Left lobe of liver (tissue), 2 donors: Measurements from ENCODE around the gene ENTPD2. TPM values are rescaled to one million over a fixed set of nuclear protein-coding genes. Genes with fewer than 3 reads are reported as not detected.
A peak's percentile ranks its signal among the peaks of the same experiment; 100 is the strongest.
"Not testable (repeated sequence)": the region's sequence is repeated elsewhere in the genome, so short reads cannot be mapped to it uniquely, and the experiment has no call there.

Experiments used
- ATAC-seq: fragments of 200-7000 bp; cut with Tn5 transposase; one replicate; pipeline ENCODE4 v1.9.1; 2020; ENCODE audit warnings: mild to moderate bottlenecking, moderate library complexity
- DNase-seq: peaks from one replicate; pipeline ENCODE4 v3.0.0-alpha.2; 2020; ENCODE audit warnings: low spot score
- total RNA-seq: library from RNA; stranded (reverse); gene quantifications from one replicate; pipeline ENCODE4 v1.2.1, GENCODE V29; 2021
- donor health status: DM: no; HTN: no; CAD: no; lungs with moderate emphysema.
- donor health status: DM: no; HTN: yes; CAD: no.

The ENTPD2 gene
- total RNA-seq, 1 donor from 2014 or later: 1.7 TPM

DNA sequence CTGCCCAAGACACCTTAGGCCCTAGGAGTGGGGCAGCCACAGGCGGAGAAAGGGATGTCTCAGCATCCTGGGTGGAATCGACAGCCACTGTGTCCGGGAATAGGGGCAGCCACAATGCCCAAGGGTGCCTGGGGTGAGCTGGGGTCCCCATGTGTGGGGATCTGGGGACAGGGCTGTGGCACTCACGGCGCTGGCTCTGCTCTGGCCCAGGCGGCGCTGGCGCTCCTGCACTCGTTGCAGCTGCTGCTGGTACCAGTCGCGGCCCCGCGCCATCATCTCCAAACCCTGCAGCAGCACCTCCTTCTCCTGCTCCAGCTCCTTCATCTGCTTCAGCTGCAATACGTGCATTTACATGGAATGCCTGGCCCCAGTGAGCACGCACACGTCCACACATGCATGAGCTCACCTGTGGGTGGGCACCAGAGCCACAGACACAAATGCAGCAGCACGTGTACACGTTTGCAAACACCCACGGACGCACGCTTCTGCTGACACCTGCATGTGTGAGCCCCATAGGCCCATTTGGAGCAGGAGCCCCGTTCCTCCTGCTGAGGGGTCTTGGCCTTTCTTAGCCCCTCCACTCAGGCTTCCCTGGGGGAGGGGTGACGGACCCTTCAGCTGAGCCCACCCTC, 11.6 kb upstream of the ENTPD2 start:
- DNase-seq: no peak
- no peak for ATAC-seq

DNA sequence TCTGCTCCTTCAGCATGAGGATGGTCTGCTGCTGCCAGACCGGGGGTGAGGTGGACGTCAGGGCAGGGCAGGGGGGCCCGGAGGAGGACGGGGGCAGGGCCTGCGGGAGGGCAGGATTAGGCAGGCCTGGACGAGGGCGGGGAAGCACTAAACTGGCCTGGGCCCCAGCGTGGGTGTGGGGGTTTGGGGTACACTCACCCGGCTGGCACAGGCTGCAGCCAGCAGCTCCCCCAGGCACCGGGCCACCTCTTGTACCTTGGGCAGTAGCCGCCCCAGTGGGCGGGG, 11.0 kb upstream of the ENTPD2 start:
- DNase-seq (no peak), ATAC-seq (no peak)

DNA sequence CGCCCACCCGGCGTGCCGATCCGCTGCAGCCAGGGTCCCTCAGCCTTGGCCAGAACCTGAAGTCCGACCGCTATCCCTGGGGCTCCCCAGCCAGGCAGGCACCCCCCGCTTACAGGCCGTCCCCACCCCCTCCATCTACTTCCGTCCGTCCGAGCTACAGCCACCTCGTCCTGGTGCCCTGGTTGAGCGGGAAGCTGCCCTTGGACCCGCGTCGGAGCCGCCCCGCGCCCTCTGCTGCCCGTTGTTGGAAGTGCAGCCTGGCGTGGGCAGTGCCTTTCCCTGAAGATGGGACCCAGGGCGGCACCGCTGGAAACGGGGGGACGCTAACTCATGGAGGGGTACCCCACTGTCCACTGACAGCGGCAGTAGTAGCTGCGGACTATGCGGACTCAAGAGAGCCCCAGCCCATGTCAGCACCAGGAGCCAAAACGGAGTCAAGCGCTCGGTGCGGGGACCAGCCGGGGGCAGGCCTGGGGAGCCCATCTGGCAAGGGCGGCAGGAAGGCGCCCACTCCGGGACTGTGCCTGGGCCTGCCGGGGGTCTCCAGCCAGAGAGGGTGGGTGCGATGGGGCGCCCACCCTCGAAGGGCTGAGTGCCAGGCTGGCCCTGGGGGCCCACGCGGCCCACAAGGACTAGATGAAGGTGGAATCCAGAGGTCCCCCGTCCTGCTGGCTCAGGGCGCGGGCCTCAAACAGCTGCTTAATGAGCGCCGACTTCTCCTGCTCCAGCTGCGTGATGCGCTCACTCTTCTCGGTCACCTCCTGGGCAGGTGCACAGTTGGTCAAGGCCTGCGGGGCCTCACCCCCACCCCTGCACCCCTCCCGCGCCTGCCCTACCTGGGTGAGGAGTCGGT, 10.4 kb upstream of the ENTPD2 start:
- DNase-seq (peak; percentile 75), ATAC-seq (peak; percentile 91)

DNA sequence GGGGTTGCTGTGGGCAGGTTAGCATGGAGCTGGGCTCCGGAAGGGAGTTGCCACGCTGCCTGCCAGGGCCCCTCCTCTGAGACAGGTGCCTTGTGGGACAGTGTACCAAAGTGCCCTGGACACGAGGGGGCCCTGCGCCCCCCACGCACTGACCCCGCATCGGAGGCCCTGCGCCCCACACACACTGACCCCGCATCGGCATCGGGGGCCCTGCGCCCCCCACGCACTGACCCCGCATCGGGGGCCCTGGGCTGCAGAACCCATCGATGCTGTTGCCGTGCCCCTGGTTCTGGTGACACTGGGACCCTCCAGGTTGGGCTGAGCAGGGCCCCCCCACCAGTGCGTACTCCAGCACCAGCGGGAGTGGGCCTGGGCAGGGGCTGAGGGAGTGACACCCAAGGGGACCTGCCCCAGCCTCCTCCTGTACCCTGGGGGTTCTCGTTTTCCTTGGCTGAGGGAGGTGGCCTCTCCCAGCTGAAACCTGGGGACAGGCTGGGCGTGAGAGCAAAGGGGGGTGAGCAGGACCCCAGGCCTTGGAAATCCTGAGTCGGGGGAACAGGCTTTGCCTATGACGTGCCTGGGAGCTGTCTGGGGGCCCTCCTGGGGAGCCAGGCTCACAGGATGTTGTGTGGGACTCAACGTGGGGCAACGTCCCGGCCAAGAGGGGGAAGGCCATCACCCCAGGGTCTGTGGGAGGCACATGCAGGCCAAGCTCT, 9.6 kb upstream of the ENTPD2 start:
- no peak for ATAC-seq

DNA sequence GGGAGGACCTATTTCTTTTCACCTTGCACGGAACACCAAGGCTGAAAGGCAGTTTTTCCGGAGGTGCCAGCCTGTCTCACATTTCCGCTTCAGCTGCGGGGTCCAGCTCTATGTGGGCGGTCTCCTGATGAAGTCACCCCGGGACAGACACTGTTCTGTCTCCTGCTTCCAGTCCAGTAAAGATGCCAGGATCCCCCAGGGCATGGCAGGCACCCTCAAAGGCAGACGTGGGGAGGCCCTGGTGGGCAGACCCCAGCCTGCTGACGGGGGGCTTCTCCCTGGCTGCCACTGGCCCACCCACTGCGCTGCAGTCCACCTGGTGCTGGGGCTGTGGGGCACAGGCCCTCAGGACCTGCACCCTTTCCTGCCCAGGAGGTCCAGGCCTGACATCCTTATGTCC, 8.9 kb upstream of the ENTPD2 start:
- not testable (repeated sequence) for ATAC-seq

More for the DNA sequence above, 9.6 kb upstream of the ENTPD2 start:
- DNase-seq: no peak

DNA sequence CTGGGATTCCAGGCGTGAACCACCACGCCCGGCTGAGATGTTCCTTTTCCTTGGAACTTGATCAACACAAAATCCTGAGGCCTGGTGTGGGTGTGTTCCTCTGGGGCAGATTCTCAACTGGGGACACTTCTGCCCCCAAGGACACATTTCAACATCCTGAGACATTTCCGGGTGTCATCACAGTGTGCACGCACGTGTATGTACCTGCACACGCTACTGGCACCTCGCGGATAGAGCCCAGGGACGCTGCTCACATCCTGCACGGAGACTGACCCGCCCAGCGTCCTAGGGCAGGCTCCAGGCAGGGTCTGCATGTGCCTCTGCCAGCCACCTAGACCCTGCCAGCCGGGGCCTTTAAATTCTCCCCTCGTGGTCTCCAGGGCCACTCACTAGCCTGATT, 8.5 kb upstream of the ENTPD2 start:
- ATAC-seq: no peak

More for the DNA sequence above, 8.9 kb upstream of the ENTPD2 start:
- DNase-seq: not testable (repeated sequence)

DNA sequence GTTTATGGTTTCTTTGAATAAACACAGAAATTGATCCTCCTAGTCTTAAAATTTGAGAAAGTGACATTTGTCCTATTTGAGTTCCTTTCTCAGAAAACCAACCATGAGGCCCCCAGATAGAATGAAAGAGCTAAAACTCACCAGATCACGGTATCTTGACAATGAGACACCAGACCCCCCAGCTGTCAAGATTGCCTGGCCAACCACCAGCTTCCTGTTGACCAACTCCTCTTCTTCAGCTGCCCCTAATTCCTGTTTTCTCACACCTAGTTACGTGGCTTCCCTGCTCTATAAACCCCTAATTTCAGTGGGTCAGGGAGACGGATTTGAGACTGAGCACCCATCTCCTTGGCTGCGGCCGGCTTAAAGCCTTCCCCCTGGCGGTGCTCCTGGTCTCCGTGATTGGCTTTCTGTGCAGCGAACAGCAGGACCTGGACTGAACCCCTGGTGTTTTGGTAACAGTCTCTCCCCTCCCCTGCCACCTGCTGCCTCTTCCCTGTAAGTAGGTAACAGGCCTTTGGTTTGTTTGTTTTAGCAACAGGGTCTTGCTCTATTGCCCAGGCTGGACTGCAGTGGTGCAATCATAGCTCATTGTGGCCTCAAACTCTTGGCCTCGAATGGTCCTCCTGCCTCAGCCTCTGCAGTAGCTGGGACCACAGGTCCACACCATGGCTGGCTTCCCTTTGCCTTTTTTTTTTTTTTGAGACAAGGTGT, 4.8 kb upstream of the ENTPD2 start:
- DNase-seq: no peak
- ATAC-seq: no peak

More for the DNA sequence above, 8.5 kb upstream of the ENTPD2 start:
- no peak for DNase-seq

DNA sequence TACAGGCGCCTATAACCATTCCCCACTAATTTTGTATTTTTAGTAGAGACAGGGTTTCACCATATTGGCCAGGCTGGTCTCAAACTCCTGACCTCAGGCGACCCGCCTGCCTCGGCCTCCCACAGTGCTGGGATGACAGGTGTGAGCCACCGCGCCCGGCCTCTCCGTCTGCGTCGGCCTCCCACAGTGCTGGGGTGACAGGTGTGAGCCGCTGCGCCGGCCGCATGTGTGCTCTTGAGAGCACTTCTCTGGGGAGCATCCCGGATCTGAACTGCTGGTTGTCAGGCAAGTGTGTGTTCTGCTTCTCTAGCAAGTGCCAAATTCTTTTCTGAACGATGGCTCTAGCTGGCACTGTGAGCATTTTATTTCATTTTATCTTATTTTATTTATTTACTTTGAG, 3.7 kb upstream of the ENTPD2 start:
- ATAC-seq (no peak), DNase-seq (no peak)

DNA sequence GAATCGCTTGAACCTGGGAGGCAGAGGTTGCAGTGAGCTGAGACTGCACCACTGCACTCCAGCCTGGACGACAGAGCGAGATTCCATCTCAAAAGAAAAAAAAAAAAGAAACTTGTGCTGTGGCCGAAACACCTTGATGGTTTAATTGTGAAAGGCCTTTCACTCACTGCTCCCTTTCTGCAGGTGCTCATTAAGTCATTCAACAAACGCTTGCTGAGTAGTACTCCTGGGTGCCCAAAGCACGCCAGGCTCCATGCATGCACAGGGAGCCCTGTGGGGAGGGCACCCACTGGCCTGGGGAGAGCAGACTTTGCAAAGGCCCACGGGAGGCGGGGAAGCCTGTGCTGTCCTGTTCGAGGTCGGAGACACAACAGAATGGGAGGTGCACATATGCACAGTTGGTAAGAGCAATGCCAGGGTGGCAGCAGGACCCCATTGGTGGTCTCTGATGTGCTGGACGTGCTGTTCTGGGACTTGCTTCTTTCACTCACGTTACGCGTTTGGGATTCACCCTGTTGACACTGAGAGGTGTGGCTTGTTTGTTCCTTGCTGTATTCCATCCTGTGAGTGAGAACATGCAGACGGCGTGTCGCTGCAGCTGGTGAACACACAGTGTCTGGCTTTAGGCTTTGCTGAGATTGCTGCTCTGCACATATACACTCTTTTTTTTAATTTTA, 3.0 kb upstream of the ENTPD2 start:
- DNase-seq: no peak
- ATAC-seq: no peak

DNA sequence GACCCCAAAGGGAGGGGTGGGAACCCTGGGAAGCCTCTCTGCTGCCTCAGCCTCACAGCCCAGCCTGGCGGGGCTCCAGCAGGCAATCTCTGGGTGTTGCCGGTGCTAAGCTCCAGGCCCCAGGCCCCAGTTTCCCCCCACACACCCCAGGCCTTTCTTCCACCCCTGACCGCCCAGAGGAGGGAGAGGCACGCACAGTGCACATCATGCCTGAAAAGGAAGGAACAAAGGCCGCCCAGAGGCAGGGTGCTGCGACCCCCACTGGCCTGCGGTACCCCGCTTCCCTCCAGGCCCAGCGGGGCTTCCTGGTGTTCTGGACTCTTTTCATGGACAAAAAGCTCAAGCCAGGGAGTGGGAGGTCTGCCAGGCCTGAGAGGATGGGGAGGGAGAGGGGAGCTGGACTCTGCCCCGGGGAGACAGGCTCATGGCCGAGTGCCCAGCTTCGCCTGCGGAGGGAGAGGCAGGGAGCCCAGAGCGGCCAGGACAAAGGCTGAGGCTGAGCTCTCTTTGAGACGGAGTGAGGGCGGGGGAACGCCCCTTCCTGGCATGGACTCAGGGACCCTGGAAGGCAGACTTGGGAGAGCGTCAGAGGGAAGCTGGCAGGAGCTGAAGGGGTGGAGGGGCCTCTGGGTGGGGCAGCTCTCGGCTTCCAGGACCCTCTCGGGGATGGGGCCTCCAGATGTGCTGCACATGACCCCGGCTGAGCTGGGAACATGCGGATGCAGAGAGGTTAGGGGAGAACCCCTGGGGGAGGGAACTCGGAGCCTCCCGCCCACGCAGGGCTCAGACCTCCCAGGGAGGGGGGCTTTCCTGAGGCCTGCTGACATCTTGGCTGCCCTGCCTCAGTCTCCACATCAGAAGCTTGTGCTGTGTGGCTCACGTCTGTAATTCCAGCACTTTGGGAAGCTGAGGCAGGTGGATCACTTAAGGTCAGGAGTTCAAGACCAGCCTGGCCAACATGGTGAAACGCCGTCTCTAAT, 1.8 kb upstream of the ENTPD2 start:
- peak; percentile 77 for ATAC-seq
- DNase-seq: peak; percentile 97

DNA sequence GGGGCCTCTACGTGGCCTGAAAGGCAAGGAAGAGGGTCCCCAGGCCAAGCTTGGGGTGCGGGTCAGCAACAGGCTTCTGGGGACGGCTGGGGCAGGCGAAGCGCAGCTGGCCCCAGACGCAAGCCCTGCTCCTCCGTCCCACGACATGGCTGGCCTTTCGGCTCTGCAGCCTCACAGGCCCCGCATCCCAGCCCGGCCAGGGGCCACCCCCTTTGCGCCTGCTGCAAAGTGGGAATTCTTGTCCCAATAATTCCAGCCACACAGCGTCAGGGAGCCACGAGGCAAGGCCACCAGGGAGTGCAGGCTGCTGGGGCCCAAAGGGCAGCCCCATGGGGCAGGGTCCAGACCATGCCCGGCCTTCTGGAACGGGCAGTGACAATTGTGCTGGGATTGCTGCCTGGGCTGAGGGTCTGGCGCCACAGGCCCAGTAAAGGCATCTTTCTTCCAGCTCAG, 1.1 kb upstream of the ENTPD2 start:
- ATAC-seq: peak; percentile 73
- peak; percentile 87 for DNase-seq

DNA sequence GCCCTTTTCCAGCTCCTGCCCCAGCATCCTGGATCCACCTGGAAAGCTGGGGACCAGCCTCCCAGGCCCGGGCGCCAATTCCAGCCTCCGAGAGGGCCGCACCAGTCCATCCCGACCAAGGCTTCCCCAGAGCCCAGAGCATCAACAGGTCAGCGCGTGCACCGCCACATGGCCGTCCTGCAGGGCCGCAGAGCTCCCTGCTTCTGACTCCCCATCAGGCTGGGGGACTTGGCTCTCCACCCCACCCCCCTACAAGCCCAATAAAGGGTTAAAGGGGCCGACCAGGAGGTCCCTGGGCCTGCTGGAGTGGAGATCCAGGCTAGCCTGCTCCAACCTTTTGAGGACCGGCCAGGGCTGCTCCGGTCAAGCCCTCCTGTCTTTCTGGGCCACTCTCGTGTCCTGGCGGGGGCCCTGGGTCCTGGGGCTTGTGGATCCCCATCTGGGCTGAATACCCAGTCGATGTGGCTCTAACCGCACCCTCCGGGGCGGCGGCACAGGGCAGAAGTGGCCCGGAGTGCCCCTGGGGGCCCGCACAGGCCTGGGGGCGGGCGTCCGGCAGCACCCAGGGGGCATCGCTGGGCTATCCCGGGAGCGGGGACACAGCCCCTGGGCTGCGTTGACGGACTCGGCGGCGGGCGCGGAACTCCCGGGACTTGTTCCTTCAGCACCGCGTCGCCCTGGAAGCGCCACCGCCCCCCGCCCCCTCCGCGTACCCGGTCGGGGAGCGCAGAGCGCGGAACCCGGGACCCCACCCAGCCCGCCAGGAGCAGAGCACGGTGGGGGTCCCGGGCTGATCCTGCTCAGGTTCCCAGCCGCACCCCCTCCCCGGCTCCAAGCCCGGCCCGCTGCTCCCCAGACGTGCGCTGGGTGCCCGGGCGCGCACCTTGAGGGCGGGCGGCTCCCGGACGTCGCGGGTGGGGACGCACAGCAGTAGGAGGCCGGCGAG, 590 bp downstream of the ENTPD2 start:
- DNase-seq (no peak), ATAC-seq (no peak)

DNA sequence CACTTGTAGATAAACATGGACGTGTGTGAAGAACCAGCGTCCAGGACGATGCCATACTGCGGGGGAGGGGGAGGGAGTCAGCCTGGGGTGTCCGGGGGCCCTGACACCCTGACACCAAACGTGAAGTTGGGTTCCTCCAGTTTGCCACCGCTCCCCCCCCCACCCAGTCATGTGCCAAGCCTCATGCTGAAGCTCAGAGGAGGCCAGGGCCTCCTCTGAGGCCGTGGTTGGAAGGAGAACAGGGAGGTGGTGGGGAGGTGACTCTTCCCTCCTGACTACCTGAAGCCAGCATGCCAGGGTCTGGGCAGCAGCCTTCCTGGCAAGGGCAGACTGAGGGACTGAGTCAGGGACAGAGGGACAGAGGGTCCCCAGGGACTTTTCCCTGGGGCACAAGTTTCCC, 1.6 kb downstream of the ENTPD2 start:
- DNase-seq (no peak), ATAC-seq (no peak)

DNA sequence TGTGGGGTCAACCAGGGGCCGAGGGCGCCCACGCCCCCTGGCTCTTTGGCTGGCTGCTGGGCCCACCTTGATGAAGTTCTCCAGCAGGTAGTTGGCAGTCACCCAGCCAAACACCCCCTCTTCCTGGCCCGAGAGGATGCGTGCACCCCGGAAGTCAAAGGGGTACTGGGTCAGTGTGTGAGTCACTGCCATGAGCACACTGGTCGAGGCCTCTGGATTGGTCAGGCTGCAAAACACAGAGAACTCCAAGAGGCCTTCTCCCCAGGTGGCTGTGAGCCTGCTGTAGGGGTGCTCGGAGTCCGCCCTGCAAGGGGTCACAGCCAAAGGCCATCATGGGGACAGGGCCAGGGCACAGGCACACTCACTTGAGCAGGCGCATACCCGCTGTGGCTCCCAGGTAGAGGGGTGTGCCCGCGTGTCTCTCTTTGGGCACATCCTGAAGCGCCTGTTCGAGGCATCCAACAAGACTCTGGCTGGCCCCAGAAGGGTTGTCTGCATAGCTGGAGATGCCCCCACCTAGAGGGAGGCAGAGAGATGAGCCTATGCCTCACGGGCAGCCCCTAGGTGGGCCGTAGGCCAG, 2.6 kb downstream of the ENTPD2 start:
- DNase-seq (no peak), ATAC-seq (no peak)

DNA sequence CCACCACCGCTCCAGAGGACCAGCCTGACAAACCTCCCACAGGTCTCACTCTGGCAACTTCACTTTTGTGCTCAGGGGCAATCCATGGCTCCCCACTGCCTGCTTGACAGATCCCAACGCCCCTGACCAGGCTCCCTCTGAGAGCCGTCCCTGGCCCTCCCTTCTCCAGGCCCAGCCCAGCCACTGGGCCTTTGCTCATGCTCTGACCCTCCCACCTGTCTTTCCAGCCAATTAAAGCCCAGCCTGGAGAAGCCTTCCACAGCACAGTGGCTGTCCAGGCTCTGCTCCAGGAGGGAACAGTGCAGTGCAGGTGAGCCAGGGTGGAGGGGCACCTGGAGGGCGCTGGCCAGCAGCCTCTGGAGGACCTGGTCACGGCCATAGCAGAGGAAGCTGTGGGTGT, 3.3 kb downstream of the ENTPD2 start:
- DNase-seq: no peak
- no peak for ATAC-seq

DNA sequence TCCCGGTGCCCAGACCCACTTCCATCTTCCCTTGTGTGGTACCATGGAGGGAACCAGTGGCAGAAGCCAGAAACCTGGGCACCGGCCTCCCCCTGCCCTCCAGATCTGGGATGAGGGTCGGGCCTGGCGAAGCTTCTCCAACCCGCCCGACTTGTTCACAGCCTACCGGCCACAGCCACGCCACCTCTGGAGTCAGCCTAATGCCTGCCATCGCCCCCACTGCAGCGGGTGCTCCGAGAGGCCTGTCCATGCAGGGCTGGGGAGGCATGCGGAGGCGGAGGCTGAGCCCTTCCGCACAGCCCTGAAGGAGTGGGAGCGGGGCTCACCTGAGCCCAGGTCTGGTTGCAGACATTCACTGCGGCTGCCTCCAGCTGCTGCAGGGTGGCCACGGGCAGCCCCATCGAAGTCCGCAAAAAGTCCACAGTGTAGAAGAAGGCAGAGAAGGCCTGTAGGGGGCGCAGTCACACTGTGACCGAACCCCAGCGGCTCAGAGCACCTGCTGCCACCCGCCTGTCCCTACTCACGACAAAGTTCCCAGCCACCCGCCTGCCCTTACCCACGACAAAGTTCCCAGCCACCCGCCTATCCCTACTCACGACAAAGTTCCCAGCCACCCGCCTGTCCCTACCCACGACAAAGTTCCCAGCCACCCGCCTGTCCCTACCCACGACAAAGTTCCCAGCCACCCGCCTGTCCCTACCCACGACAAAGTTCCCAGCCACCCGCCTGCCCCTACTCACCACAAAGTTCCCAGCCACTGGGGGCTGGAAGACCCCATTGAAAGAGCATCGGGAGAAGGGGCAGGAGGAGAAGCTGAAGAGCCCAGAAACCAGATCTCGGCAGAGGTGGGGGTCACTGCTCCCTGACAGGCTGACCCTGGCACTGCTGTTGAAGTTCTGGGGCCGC, 4.1 kb downstream of the ENTPD2 start:
- ATAC-seq: peak; percentile 47
- no peak for DNase-seq
